ENCODE measurements around the gene TMEM117.

DNA sequence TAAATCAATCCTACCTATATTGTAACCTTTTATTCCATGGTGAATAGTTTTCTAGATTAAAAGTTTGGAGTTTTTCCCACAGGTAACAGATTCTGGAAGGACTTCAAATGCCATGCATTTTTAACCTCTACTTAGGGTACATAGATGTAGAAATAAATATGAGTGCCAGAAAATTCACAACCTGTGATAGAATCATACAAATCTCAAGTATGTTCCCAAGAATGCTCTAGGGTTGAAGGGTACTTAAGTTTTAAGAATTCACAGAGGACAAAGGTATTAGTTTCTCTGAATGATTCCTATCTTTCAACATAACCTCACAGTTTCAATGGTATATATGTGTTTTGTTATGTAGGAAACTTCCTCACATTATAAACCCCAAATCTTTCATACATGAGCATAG lies 511.3 kb downstream of the TMEM117 start:
- TF ChIP-seq, protein P1, sequence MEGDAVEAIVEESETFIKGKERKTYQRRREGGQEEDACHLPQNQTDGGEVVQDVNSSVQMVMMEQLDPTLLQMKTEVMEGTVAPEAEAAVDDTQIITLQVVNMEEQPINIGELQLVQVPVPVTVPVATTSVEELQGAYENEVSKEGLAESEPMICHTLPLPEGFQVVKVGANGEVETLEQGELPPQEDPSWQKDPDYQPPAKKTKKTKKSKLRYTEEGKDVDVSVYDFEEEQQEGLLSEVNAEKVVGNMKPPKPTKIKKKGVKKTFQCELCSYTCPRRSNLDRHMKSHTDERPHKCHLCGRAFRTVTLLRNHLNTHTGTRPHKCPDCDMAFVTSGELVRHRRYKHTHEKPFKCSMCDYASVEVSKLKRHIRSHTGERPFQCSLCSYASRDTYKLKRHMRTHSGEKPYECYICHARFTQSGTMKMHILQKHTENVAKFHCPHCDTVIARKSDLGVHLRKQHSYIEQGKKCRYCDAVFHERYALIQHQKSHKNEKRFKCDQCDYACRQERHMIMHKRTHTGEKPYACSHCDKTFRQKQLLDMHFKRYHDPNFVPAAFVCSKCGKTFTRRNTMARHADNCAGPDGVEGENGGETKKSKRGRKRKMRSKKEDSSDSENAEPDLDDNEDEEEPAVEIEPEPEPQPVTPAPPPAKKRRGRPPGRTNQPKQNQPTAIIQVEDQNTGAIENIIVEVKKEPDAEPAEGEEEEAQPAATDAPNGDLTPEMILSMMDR (IDR thresholded peaks at IDR 0.05; ENCODE audit: extremely low read depth in 1 of 2, insufficient read depth in 1 of 2, low read depth in 1 of 2, low read length in 2 of 2), result no peak
- TF ChIP-seq POLR2A (IDR thresholded peaks at IDR 0.05; ENCODE audit: low read depth, low read length), result no peak
- TF ChIP-seq POLR2AphosphoS5 (IDR thresholded peaks at IDR 0.05; ENCODE audit: insufficient read depth, low read depth, low read length), result no peak
- no peak for TF ChIP-seq EZH2 (IDR thresholded peaks at IDR 0.05; ENCODE audit: borderline replicate concordance, low read depth, low read length, severe bottlenecking)
- no peak for TF ChIP-seq JUN (IDR thresholded peaks at IDR 0.05; ENCODE audit: borderline replicate concordance, insufficient read depth, insufficient read length, low read depth)
- TF ChIP-seq, protein P2, sequence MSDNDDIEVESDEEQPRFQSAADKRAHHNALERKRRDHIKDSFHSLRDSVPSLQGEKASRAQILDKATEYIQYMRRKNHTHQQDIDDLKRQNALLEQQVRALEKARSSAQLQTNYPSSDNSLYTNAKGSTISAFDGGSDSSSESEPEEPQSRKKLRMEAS (IDR thresholded peaks at IDR 0.05; ENCODE audit: insufficient read depth, insufficient read length), result no peak
- no peak for TF ChIP-seq MYC (IDR thresholded peaks at IDR 0.05; ENCODE audit: low read depth, low read length)
- no peak for TF ChIP-seq FOS (IDR thresholded peaks at IDR 0.05; ENCODE audit: borderline replicate concordance, insufficient read depth, low read length)

Measured in endothelial cell of umbilical vein (primary cell).